Hippocampal formation (tissue), 2 donors: ENCODE measurements around the gene SLC25A44.
"Not testable (repeated sequence)": the region's sequence is repeated elsewhere in the genome, so short reads cannot be mapped to it uniquely, and the experiment has no call there.

Experiments
- DNase-seq, 2 donors: peaks; one replicate each; lab custom pipeline; 2025; lab: John Stamatoyannopoulos, UW

The SLC25A44 gene

DNA sequence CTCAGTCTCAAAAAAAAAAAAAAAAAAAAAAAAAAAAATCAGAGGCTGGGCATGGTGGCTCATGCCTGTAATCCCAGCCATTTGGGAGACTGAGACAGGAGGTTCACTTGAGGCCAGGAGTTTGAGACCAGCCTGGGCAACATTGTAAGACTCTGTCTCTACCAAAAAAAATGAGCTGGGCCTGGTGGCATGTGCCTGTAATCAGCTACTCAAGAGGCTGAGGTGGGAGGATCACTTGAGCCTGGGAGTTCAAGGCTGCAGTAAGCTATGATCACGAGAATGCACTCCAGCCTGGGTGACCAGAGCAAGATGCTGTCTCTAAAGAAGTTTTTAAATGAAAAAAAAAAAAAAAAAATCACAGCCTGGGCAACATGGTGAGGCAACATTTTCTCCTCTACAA is 30.2 kb upstream of the SLC25A44 start:
- no peak for DNase-seq

DNA sequence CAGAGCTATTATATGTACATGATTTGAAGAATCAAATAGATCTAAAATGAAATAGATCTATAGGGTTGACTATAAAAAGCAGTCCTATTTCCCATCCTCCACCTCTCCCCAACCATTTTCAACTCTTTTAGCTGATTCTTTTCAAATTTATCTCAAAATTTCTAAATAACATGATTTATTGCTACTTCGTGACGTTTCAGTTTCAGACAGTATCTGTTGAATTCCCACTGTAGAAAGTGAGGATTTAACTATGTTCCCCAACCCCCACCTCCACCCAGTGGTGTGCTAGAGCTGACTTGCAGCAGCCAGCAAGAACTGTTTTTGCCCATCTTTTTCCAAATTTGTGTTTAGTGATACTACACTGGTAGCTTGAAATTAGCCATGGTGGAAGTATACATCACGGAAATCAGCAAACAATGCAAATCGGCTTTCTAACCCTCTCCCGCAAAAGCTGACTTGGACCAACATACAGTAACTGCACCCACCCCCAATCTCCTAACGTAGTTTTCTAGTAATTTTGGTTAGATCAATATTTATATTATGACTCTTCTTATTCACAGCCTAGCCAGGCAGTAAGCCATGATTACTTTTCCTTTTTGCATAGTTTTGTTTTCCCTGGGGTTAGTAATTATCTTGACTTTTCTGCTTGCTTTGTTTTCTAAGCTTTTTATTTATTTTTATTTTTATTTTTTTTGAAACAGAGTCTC is 29.6 kb upstream of the SLC25A44 start:
- no peak for DNase-seq

DNA sequence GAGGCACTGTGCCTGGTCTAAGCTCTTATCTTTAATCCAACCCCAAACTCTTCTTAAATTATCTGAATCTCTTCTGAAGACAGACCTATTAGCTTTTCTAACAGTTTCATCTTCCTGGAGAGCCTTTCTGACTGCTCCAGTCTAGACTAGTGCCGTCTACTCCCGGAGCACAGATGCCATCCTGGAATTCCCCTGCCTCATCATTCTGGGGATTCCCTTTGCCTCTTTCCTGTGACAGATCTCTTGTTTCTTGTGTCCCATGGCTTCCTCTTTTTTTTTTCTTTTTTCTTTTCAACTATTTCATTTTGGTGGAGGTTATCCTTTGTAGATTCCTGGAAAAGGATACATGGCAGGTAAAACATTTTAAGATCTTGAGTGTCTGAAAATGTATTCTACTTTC is 28.8 kb upstream of the SLC25A44 start:
- DNase-seq, result no peak

DNA sequence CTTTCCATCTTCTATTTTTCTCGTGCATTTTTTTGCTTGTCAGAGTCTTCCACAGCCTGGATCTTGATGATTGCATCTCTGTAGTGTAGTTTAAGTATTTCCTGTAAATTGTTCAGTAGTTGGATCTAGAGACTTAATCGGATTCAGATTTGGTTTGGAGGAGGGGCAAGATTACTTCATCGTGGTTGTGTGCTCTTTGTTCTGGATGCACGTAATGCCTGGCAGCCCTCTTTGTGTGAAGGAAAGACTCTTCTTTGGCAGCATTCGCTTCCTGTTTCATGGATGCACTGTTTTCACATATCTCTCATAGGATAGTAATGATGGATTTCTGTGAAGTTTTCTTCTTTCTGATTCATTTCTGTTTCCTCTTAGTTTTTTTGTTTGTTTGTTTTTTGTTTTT is 26.4 kb upstream of the SLC25A44 start:
- no peak for DNase-seq

DNA sequence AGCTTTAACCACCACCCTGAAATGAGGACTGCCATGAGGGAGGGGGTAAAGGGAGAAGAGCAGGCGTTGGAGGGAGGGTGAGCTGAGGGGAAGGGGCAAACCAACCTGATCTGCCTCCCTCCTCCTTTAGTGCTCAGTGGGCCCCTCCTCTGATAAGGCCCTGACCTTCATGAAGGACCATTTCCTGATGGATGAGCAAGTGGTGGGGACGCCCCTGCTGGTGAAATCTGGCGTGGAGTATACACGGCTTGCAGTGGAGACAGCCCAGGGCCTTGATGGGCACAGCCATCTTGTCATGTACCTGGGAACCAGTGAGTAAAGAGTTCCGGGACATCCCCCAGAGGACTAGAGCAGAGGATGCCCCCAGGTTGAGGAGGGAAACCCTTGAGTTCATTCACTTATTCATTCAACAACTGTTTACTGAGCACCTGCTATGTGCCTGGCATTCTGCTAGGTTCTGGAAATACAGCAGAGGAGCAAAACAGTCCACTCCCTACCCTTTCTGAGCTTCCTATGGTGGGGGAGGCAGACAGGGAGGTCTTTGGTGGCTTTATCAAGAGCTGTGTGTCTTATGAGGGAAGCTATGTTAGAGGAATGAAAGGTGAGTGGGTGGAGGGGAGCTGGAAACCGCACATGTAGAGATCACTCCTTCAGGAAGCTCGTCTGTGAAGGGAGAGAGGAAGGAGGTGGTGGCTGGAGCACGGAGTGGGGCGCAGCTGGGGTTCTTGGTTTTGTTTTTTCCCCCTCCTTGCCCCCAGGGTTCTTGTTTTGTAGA is 21.0 kb upstream of the SLC25A44 start:
- DNase-seq, result no peak

DNA sequence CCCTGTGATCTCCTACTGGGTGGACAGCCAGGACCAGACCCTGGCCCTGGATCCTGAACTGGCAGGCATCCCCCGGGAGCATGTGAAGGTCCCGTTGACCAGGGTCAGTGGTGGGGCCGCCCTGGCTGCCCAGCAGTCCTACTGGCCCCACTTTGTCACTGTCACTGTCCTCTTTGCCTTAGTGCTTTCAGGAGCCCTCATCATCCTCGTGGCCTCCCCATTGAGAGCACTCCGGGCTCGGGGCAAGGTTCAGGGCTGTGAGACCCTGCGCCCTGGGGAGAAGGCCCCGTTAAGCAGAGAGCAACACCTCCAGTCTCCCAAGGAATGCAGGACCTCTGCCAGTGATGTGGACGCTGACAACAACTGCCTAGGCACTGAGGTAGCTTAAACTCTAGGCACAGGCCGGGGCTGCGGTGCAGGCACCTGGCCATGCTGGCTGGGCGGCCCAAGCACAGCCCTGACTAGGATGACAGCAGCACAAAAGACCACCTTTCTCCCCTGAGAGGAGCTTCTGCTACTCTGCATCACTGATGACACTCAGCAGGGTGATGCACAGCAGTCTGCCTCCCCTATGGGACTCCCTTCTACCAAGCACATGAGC is 17.2 kb upstream of the SLC25A44 start:
- DNase-seq, result no peak

DNA sequence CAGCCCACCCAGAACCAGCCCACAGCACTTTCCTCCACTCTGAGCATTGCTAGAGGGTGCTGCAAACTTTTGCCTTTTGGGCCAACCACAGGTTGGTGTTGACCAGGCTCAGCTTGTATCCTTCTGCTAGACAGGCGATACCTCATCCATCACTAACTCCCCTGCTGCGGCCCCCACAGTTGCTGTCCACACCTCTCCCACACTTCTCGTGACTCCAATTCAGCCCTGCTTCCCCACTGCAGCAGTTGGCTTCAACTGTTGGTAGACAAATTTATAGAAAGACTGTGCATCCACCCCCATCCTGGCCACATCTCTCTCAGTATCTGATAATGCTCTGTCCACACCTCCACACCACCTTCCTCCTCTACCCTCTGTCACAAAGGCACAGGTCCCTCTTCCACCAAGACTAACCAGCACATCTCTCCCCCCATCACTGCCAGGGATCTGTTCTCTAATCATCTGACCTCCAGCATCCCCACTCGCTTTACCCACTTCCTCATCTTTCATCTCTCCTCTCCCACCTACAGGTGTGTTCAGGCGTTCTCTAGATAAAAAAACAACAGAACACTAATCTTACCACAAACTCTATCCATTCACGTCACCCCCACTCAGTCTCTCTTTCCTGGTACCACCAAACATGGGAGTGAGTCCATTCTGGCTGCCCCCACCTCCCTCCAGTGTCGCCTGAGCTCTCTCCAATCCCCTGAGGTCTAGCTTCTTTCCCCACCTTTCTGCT is 15.8 kb upstream of the SLC25A44 start:
- no peak for DNase-seq

DNA sequence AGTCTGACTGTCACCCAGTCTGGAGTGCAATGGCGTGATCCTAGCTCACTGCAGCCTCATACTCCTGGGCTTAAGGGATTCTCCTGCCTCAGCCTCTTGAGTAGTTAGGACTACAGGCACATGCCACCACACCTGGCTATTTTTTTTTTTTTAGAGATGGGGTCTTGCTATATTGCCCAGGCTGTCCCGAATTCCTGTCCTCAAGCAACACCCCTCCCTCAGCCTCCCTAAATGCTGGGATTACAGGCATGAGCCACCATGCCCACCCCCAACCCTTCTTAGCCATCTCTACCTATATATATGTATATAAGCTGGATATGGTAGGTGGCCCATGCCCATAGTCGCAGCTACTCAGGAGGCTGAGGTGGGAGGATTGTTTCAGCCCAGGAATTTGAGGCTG is 13.4 kb upstream of the SLC25A44 start:
- DNase-seq, result no peak

DNA sequence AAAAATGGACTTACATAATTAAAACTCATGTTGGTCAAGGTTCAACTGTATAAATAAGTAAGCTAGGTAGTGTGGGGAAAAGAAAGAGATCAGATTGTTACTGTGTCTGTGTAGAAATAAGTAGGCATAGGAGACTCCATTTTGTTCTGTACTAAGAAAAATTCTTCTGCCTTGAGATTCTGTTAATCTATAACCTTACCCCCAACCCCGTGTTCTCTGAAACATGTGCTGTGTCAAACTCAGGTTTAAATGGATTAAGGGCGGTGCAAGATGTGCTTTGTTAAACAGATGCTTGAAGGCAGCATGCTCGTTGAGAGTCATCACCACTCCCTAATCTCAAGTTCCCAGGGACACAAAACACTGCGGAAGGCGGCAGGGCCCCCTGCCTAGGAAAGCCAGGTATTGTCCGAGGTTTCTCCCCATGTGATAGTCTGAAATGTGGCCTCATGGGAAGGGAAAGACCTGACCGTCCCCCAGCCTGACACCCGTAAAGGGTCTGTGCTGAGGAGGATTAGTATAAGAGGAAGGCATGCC is 12.4 kb upstream of the SLC25A44 start:
- not testable (repeated sequence) for DNase-seq

DNA sequence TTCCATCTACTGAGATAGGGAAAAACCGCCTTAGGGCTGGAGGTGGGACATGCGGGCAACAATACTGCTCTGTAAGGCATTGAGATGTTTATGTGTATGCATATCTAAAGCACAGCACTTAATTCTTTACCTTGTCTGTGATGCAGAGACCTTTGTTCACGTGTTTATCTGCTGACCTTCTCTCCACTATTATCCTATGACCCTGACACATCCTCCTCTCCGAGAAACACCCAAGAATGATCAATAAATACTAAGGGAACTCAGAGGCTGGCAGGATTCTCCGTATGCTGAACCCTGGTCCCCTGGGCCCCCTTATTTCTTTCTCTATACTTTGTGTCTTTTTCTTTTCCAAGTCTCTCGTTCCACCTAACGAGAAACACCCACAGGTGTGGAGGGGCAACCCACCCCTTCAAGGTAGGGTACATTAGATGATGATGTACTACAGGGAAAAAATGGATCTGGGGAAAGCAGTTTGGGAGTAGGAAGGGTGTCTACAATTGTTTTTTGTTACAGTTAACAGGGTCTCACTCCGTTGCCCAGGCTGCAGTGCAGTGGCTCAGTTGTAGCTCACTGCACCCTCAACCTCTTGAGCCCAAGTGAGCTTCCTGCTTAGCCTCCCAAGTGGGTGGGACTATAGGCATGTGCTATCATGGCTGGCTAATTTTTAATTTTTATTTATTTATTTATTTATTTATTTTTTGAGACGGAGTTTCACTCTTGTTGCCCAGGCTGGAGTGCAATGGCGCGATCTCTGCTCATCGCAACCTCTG is 11.7 kb upstream of the SLC25A44 start:
- DNase-seq, result not testable (repeated sequence)

DNA sequence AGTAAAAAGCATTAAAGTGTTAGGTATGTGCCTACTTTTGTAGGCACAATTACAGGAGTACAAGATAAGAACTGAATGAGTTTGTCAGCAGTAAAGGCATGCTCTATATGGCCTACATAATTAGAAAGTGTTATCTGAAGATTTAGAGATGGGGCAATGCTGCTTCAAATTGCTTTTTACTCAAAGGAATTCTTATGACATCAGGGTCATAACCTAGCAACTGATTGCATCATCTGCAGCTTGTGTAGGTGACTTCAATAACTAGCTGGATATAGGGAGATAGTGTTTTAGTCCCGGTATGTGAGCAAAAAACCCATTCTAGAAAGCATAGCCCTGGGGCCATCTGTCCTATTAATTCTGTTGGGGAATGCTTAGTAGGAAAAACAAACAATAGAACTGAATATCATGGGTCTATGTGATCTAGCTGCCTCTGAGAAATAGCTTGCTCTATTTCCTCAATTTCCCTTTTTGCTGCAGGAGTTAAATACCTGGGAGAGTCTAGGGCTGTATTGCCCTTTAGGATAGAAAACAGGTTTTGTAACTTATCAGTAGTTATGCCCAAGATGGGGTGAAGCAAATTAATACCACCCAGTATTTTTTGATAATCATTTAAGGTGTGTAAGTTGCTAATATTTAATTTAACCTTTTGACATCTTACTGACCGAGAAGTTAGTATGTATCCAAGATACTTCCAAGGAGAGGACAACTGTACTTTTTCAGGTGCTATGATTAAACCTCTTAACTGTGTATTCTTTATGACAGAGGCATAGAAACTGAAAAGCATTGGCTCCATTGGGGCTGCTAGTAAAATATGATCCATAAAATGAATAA is 7.3 kb upstream of the SLC25A44 start:
- DNase-seq, result not testable (repeated sequence)

DNA sequence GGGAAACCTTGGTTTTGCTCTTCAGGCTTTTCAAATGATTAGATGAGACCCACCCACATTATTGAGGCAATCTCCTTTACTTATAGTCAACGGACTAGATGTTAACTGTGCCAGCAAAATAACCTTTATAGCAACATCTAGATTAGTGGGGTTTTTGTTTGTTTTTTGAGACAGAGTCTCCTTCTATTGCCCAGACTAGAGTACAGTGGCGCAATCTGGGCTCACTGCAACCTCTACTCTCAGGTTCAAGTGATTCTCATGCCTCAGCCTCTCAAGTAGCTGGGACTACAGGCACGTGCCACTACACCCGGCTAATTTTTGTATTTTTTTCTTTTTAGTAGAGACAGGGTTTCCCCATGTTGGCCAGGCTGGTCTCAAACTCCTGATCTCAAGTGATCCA is 3.6 kb upstream of the SLC25A44 start:
- DNase-seq, result not testable (repeated sequence)

DNA sequence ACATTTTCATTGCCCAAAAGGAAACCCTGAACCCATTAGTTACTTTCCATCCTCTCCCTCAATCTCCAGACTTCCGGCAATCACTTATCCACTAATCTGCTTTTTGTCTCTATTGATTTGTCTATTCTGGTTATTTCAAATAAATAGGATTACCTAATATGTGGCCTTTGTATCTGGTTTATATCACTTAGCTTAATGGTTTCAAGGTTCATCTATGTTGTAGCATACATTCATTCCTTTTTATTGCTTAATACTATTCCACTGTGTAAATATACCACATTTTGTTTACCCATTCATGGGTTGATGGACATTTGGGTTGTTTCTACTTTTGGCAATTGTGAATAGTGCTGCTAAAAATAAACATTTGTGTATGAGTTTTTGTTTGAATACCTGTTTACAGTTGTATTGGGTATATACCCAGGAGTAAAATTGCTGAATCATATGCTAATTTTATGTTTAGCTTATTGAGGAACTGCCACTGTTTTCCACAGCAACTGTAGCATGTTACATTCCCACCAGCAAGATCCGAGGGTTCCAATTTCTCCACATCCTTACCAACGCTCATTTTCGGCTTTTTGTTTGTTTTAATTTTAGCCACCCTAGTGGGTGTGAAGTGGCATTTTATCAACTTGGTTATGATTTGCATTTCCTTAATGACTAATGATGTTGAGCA is 2.5 kb upstream of the SLC25A44 start:
- DNase-seq, result no peak

DNA sequence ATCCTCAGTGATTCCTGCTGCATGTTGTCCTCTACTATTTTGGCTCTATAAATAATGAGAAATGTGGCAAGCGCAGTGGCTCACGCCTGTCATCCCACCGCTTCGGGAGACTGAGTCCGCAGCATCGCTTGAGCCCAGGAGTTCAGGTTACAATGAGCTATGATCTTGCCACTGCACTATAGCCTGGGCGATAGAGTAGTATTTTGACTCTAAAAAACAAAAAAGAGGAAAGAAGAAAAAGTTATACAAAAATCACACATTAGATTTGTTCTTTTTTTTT is 756 bp upstream of the SLC25A44 start:
- no peak for DNase-seq

DNA sequence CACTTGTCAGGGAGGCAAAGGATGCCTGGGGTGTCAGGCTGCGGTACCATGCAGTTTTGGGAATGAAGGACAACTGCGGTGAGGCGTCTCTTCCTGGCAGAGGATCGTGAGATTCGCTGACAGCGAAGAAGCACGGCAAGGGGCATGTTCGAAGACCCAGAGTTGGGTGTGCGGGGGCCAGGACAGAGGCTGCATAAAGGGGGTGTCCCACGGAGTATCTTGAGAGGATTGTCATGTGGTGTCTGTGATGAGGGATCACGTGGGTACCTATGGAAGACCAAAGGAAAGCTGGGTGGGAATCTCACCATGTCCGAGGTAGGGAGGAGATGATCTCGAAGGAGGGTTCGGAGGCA is 372 bp downstream of the SLC25A44 start:
- no peak for DNase-seq

DNA sequence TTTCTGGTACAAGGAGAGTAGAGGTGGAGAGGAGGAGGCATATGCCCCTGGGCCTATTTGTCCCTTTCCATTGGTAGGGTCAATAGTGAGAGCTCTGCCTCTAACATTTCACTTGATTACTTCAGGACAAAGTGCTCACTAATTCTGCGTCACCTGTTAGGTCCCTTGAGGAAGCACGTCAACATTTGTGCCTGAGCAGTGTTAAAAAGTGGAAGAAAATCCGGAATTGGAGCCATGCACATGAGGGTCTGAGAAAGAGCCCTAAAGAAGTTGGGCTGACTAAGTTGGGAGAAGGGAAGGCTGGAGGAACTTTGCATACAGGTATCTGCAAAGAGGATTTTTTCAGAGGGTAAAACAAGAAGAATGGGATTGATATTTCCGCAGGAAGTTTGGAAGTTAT is 1.9 kb downstream of the SLC25A44 start:
- no peak for DNase-seq

DNA sequence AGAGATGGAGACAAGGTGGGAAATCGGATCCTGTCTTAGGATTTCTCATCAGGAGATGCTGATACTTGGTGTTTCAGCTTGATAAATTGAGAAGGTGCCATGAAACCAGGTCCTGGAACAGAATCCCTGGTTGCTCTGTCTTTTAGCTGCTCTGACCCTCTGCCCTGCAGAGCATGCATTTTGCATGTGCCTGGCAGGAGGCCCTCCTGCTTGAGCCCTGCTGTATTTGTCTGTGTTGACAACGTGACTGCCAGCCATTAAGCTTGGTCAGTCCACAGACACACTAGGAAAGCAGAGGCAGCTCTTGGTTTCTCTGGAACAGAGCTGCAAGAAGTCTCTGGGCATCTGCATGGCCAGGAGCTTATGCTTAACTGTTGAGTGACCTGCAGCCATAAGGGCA is 2.5 kb downstream of the SLC25A44 start:
- DNase-seq, result no peak

DNA sequence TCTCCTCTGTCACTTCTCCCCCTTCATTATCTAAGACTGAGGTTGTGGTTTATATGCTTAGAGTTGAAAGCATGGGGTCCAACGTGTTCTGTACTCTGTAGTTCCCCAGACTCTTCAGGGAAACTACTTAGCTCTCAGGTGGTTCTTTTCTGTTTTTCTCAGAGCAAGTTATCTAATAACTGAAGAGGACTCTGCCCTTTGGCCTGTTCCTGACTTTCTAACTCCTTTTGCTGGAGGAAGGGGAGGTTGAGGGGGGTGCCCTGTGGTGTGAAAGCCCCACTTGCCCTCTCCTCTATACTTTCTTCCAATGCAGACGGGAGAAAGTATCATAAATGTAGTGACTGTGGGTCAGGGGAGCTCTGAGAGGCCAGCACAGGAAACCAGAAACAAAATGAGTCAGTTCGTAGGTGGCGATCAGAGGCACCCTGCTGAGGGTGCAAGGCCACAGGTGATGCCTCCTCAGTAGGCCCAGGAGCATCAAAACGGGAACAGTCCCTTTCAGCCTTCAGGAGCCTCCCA is 5.0 kb downstream of the SLC25A44 start:
- no peak for DNase-seq

DNA sequence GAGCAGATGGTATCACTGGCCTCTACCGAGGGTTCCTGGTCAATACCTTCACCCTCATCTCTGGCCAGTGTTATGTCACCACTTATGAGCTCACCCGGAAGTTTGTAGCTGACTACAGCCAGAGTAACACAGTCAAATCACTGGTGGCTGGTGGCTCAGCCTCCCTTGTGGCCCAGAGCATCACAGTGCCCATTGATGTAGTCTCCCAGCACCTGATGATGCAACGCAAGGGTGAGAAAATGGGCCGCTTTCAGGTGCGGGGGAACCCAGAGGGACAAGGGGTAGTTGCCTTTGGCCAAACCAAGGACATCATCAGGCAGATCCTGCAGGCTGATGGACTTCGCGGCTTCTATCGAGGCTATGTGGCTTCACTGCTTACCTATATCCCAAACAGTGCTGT is 6.1 kb downstream of the SLC25A44 start:
- DNase-seq, result no peak

DNA sequence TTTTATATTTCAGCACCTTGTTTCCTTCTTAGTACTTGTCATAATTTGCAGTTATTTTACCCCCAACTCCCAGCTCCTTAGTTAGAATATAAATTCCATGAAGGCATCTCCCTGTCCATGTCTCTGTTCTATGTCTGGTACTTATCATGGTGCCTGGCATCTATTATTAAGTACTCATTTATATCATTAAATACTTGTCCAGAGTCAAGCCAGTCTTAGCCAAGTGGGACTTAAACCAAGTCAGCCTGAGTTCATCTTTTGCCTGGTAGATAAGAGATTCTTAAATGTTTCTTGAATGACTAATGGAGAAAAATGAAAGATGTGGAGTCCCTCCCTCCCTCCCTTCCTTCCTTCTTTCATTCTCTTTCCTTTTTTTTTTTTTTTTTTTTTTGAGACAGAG is 9.4 kb downstream of the SLC25A44 start:
- no peak for DNase-seq
